Measurements from ENCODE around the gene SCG3. TPM values are rescaled to one million over a fixed set of nuclear protein-coding genes. Genes with fewer than 3 reads are reported as not detected.

Gene SCG3
- total and polyA plus RNA-seq, 12 donors: 0.04 to 0.13 TPM; not detected in 10

DNA sequence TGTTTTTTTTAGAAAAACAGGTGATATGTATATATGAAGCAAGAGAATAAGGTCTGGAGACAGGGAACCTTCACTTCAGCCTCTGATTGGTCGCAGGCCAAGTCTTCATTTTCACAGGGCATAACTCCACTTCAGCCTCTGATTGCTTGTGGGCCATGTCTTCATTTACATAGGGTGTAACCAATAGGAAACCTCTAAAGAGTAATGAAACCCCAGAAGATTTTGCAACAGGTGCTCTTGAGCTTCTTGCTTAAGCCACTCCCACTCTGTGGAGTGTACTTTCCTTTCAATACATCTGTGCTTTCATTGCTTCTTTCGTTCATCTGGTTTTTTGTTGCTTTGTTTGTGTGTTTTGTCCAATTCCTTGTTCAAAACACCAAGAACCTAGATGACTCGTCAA lies 22.6 kb upstream of the SCG3 start:
- TF ChIP-seq, protein P1, sequence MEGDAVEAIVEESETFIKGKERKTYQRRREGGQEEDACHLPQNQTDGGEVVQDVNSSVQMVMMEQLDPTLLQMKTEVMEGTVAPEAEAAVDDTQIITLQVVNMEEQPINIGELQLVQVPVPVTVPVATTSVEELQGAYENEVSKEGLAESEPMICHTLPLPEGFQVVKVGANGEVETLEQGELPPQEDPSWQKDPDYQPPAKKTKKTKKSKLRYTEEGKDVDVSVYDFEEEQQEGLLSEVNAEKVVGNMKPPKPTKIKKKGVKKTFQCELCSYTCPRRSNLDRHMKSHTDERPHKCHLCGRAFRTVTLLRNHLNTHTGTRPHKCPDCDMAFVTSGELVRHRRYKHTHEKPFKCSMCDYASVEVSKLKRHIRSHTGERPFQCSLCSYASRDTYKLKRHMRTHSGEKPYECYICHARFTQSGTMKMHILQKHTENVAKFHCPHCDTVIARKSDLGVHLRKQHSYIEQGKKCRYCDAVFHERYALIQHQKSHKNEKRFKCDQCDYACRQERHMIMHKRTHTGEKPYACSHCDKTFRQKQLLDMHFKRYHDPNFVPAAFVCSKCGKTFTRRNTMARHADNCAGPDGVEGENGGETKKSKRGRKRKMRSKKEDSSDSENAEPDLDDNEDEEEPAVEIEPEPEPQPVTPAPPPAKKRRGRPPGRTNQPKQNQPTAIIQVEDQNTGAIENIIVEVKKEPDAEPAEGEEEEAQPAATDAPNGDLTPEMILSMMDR (IDR thresholded peaks at IDR 0.05): no peak
- no peak overlapping the region for H3K4me3 ChIP-seq
- no peak for DNase-seq
- no peaks in the 10 kb centered on the region for H3K36me3 ChIP-seq
- intact Hi-C loops (cut with DNase I): loop anchor here in 2 of 10 donors (10.0 kb wide), 2 partner anchors 46 to 246 kb away; no protein-coding TSS in a partner anchor
- H3K27me3 ChIP-seq: no peaks in the 10 kb centered on the region
- H3K27ac ChIP-seq: no peak overlapping the region
- no peaks in the 10 kb centered on the region for H3K9me3 ChIP-seq
- no peaks in the 10 kb centered on the region for H3K4me1 ChIP-seq
- 85 to 86% methylated on average over 3 of the region's 3 CpGs for WGBS, 2 donors
- ATAC-seq: no peak

DNA sequence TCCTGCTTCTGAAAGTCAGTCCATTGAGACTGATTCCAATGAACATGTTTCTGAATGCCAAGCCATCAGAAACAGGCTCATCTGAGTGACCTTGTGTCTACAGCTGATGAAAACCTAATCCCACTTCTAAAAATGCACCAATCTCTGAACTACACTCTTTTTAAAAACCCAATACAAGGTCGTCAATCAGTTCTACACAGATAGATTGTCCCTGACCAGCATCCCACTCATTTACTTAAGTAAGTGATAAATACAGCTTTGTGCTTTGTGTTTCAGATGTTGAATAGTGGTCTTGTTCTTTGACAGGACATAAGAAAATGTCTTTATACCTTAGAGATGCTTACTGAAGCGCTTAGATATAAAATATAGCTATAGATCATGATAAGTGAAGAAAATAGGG lies 20.2 kb upstream of the SCG3 start:
- intact Hi-C loops (cut with DNase I): no loop called here
- Histone ChIP-seq H3K4me3 (no peak overlapping the region), H3K4me1 (no peaks in the 10 kb centered on the region), H3K36me3 (no peaks in the 10 kb centered on the region), H3K27me3 (no peaks in the 10 kb centered on the region), H3K27ac (no peak overlapping the region), H3K9me3 (no peaks in the 10 kb centered on the region)
- 76 to 93% methylated on average over 2 of the region's 2 CpGs for WGBS, 2 donors
- TF ChIP-seq, protein P1 (IDR thresholded peaks at IDR 0.05): no peak
- ATAC-seq (no peak), DNase-seq (no peak)

DNA sequence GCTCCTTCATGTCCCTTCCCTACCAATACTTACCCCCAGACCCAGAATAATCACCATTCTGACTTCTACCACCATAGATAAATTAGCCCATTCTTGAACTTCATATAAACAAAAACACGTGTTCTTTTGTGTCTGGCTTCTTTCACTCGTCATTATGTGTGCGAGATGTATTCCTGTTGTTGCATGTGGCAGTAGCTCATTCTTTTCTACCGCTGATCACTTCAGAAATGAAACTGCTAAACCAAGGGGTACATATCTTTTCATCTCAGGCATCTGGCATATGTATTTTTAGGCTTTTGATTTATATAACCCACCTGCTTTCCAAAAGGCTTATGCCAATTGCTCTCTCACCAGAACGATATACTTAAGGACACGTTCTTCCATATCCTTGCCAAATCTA lies 13.8 kb upstream of the SCG3 start:
- 49 to 52% methylated on average over 6 of the region's 6 CpGs for WGBS, 2 donors
- Histone ChIP-seq H3K9me3 (no peaks in the 10 kb centered on the region), H3K27me3 (peaks cover 0 to 35% (median 0%) of the 10 kb centered on the region in 7 donors), H3K36me3 (no peaks in the 10 kb centered on the region), H3K4me1 (peaks cover 0 to 2% (median 0%) of the 10 kb centered on the region in 9 donors), H3K27ac (no peak overlapping the region), H3K4me3 (no peak overlapping the region)
- DNase-seq: no peak
- ATAC-seq: no peak
- TF ChIP-seq, protein P1 (IDR thresholded peaks at IDR 0.05): no peak
- intact Hi-C loops (cut with DNase I): no loop called here

DNA sequence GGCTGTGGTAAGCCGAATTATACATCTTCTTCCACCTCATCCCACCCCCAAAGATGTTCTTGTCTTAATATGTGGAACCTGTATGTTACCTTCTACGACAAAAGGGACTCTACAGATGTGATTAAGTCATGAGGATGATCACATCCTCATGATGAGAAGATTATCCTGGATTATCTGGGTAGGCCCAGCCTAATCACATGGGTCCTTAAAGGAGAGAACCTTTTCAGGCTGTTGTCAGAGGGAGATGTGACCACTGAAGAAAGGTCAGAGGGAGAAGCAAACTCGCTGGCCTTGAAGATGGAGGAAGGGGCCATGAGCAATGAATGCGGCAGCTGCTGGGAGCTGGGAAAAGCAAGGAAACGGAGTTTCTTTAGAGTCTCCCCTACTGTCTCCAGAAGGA lies 12.9 kb upstream of the SCG3 start:
- 74 to 80% methylated on average over 5 of the region's 5 CpGs for WGBS, 2 donors
- ATAC-seq: no peak
- intact Hi-C loops (cut with DNase I): no loop called here
- TF ChIP-seq, protein P1 (IDR thresholded peaks at IDR 0.05): no peak
- no peak for DNase-seq
- H3K36me3 ChIP-seq: no peaks in the 10 kb centered on the region
- no peak overlapping the region for H3K27ac ChIP-seq
- H3K4me1 ChIP-seq: peaks cover 0 to 3% (median 0%) of the 10 kb centered on the region in 9 donors
- peaks cover 0 to 35% (median 0%) of the 10 kb centered on the region in 7 donors for H3K27me3 ChIP-seq
- H3K9me3 ChIP-seq: no peaks in the 10 kb centered on the region
- no peak overlapping the region for H3K4me3 ChIP-seq

All from heart right ventricle (tissue), 16 donors.